NCI-H226 (cell line): ENCODE measurements around the gene C15orf39.

Source experiments
- DNase-seq: peaks from one replicate; pipeline ENCODE4 v3.0.0-alpha.2; 2015

The C15orf39 gene

DNA sequence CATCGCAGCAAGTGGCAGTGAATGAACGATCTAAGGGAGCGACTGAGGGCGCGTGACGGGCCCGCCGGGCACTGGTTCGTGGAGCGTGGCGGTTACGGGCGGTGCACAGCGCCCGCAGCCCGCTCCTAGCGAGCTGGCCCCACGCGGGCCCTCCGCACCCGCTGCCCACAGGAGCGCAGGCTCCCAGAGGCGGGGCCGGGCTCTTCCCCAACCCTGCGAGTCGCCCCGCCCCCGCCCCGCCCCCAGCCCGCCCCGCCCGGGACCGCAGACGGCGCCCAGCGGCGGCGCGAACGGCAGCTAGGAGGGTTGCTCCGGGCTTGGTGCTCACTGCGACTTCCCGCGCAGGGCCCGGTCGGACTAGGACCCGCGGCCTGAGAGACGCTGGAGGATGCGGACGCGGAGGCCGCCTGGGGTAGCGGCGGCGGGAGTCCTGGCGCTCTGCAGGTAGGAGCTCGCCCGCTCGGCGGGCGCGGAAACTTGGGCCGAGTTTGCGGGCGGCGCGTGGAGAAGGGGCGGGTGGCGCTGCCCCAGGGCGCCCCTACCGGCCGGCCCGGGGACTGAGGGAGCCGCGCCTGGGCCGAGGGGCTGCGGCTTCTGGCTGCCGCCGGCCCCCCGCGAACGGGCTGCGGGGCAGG, at the start of gene C15orf39:
Gene C15orf39, plus strand, starts transcription at position 267 of the 635 bp plus-strand sequence. CDS start 4,167 bp downstream, outside the sequence.
- DNase-seq = peak; percentile 58

DNA sequence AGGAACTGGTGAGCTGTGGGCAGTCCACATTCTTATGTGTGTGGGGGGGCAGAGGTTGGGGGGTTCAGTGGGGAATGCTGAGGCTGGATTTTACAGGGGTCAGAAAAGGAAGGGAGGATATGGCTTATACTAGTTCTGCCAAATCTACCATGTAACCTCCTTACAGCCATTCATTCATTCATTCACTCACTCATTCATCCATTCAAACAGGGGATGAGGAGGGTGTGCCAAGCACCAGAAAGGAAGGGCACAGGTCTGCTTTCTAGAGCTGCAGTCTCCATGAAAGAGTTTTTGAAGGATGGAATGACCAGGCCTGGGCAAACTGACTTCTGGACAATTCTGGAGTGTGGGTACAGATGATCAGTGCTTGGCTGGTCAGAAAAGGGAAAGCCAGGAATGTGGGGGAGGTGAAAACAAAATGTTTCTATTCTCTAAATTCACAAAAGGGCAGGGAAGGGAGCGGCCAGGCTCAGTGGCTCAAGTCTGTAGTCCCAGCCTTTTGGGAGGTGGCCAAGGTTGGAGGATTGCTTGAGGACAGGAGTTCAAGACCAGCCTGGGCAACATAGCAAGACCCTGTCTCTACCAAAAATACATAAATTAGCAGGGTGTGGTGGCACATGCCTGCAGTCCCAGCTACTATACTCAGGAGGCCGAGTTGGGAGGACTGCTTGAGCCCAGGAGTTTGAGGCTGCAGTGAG, 49.2 kb upstream of the C15orf39 start:
- no peak for DNase-seq

DNA sequence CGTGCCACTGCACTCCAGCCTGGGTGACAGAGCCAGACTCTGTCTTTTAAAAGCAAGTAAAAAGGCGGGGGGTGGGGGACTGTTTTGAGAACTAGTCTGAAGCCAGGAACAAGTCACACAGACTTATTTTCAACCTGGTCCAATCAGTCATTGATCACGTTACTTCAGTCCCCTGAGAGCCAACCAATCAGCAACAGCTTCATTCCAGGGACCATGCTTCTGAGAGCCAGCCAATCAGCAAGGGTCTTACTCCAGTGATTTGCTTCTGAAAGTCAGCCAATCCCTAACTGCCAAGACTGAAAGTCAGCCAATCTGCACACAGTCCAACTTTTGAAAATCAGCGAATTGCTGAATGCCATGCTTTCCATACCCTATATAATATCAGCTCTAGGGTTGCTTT, 48.6 kb upstream of the C15orf39 start:
- peak; percentile 21 for DNase-seq

DNA sequence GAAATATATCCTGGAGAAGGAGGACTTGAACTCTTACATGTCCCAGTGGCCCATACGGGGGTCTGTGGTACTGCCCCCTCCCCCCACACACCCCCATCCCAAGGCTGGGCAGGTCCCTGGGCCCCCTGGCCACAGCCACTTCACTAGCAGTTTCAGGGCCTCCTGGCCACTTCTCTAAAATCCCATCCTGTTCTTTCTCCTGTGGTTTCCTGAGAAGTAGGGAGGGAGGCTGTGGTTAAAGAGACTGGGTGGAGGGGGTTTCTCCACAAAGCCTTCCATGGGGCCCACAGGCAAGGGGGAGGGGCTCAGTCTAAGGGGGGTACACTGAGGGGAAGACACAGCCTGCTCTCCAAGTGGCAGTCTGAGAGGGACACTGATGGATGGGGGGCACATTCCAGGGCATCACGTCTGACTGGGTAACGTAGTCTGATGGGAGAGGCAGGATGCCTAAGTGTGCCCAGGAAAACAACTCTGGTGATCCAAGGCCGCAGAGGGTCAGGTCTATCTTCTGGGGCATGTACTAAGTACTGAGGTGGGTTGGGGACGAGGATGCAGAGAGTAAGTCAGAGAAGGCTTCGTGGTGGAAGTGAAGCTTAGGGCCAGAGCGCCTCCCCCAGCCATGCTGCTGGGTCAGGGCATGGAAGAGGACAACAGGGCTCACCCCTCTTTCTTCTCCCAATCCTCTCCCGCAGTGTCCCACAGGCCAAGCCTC, 48.0 kb upstream of the C15orf39 start:
- DNase-seq = no peak

DNA sequence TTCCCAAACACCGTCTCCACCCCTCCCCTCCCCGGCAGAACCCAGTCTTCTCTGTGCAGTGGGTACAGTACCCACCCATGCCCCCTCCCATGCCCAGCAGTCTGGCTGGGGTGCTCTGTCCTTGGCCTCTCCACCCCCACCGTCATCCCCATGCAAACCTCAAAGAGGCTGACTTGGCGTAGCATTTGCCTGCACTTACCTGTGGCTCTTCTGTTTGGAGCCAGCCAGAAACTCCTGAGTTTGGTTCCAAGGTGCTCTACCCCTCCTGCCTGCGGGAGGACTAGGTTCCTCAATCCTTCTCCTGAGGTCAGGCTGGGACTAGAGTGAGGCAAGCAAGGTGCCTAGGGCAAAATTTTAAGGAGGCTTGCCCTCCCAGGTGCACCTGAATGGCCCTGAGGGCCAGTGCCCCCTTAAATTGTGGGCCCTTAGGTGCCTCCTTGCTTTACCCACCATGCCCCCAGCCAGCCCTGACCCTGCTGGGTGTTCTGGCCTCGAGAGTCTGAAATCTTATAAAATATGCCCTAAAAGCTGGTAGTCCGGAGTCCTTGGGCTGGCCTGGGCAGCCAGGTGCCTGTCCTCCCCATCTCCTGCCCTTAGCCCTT, 47.1 kb upstream of the C15orf39 start:
- DNase-seq = no peak

DNA sequence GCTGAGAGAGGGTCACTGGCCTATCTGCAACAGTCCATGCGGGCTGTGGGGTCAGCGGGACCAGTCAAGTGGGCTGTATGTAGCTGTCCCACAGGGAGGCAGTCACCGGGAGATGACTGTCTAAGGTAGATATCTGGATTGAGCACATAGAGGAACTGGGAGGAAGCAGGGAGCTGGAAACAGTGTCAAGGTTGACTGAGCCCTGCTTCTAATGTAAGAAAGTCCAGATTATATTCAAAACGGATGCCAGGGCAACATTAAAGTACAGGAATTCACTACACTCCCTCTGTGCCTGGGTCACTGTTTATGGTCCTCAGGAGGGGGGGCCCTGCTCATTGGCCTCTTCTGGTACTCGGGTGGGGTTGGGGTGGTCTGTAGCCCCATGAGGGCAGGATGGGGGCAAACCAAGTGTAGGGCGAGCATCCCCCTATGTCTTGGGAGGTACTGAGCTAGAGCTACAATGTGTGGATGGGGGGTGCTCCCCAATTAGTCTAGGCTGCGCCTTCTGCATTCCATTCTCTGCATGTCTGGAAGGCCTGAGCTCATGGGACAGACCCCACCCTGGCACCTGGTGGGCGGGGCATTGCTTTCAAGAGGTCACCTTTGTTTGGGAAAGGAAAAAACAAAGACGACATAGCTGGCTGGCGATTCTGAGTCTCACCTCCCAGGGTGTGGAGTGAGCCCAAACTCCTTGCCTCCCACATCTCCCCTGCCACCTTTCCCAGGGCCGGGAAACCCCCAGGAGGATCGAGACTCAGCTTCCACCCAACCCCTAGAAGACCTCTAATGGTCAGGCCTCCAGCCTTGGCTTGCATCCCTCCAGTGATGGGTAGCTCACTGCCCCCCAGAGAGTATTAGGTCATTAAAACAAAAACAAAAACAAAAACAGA, 45.1 kb upstream of the C15orf39 start:
- no peak for DNase-seq

DNA sequence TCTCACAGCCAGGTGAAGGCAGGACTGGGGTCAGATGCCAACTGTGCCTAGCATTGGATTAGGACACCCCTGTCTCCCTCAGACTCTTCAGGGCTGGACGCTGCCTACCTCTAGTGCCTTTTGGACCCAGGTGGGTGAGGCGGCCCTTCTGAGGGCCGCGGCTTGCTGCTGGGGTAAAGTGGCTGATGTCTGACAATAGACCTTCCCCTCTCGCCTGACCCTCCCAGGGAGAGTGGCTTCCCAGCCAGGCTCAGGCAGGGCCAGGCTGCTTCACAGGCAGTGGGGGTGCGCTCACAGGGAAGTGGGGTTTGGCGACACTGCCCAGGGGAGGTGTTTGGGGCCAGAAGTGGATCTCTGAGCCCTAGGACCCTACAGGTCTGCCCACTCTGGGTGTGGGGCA, 43.3 kb upstream of the C15orf39 start:
- no peak for DNase-seq

DNA sequence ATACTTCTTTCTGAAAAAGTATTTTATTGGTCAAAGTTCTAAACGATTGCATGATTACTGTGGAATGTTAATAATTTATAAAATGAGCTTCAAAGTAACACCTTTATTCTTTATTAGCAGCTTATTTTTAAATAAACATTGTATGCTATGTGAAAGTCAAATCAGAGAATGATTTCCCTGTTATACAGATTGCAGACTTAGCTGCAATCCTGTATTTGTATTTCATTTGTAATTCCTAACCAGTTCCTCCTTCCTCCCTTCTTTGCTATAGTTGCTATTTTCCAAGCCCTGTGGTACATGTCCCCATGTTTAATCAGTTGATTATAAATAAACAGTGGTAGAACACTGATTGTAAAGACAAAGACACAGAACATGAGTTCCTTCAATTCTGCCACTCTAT, 42.4 kb upstream of the C15orf39 start:
- no peak for DNase-seq

DNA sequence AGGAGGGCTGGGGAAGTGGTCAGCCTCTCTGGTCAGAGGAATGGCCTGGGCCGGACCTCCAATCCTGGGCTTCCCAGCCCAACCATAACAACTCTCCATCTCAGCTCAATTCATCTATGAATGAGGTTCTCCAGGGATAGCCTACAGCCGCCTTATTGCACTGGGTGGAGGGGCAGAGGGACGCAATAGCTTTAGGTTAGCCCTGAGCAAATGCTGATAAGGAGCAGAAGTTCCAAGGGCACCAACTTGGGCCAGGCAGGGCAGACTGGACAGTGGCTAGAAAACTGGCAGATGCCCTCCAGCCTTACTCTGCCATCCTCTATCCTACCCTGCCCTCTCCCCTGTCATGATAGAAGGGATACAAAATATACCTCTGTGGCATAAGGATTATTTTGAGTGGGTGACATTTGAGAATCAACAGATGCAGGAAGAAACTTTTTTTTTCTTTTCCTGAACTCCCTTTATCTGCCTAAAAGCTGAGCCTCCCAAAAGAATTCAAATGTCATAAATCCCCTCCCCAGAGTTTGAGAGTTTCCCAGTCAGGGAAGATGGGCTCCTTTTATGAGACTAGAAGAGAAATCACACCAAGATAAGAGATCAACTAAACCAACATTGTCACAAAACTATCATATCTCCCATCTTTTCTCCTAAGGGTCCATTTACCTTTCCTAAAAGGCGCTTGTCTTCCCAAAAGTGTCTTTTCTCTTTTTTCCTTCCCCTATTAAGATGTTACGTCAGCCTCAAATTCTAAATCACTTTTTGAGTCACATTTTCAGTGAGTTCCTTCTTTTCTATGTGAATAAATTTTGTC, 40.4 kb upstream of the C15orf39 start:
- no peak for DNase-seq

DNA sequence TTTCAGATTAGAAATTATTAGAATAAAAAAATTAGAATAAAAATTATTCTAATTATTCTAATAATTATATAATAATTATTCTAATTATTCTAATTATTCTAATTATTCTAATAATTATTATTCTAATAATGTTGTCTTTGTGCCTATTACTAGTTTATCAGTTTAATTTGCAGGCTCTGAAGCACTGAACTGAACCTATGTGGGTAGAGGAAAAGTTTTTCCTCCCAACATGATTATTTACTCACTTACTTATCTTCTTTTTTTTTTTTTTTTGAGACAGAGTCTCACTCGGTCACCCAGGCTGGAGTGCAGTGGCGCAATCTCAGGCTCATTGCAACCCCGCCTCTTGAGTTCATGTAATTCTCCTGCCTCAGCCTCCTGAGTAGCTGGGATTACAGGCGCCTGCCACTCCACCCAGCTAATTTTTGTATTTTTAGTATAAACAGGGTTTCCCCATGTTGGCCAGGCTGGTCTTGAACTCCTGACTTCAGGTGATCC, 39.7 kb upstream of the C15orf39 start:
- peak; percentile 35 for DNase-seq

DNA sequence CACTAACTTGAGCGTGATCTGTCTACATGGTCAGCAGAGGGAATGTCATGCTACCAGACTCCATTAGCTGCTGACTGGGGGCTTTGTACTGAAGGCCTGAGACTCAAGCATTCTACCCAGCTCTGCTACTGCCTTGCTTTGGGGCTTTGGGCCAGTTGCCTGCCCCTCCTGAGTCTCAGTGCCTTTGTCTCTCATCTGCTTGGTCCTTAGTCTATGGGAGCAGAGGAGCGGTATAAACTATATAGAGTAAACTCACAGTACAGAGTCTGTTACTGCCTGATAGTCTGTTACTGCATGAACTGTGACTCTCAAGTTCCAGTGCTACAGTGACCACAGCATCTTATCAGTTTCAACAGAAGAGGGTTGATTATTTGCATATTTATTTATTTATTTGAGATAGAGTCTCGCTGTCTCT, 38.5 kb upstream of the C15orf39 start:
- no peak for DNase-seq

DNA sequence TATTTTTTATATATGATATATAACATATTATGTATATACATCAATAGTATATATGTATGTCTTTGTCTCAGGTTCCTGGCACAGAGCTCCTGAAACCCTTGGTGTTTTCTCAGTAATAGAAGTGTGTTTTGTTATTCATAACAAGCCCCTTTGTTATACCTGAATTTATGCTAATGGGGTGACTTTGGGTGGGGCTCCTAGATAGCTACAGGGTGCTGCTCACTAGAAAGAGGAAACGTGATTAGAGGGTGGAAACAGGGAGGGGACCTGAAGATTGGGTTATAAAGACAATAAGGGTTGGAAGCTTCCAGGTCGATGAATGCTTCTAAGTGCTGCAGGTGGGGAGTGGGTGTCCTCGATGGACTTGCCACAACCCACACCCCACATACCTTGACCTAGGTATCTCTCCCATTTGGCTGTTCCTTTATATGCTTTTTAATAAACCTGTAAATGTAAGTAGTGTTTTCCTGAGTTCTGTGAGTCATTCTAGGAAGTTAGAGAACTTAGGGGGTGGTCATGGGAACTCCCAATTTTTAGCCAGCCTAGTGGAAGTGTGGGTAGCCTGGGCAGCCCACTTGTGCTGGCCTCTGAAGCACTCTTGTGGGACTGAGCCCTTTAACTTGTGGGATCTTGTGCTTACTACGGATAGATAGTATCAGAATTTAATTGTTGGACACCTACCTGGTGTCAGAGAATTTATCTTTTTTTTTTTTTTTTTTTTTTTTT, 36.9 kb upstream of the C15orf39 start:
- DNase-seq = no peak

DNA sequence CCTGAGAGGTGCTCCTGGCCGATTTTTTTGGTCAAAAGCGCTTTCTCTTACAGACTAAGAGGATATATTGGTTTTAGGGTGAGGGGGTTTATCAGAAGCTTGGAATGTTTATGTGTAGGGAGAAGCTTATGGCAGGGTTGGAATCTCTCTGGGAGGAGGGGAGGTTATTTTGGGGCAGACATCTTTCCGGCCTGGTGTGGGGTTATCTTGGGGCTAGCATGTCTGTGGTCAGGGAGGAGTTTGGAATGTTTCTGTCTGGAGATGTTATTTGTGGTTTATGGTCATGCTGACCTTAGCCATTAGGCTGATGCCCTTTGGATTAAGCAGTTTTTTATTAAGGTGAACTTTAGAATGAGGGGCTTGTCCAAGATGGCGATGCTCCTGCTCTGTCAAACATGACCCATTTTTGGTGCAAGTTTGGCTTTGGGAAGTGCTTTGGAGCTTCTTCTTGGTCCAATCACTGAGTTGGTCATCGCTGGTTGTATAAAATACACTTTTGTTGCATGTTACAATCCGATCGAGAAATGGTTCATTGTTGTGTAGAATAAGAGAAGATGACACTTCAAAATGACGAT, 35.1 kb upstream of the C15orf39 start:
- peak; percentile 55 for DNase-seq

DNA sequence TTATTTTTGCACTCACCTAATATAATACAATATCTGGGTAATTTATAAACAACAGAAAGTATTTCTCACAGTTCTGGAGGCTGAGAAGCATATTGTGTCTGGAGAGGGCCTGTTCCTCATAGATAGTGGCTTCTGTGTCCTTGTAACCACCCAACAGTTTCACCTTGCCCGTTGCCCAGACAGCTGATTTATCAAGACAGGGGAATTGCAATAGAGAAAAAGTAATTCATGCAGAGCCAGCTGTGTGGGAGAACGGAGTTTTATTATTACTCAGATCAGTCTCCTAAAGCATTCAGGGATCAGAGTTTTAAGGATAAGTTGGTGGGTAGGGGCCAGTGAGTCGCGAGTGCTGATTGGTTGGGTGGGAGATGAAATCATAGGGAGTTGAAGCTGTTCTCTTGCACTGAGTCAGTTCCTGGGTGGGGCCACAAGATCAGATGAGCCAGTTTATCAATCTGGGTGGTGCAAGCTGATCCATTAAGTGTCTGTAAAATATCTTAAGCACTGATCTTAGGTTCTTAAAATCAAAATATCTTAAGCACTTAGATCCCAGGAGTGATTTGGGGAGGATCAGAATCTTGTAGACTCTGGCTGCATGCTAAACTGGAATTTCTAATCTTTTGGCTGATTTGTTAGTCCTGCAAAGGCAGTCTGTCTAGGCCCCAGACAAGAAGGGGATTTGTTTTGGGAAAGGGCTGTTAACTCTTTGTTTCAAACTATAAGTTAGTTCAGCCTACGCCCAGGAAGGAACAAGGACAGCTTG, 33.9 kb upstream of the C15orf39 start:
- peak; percentile 91 for DNase-seq

DNA sequence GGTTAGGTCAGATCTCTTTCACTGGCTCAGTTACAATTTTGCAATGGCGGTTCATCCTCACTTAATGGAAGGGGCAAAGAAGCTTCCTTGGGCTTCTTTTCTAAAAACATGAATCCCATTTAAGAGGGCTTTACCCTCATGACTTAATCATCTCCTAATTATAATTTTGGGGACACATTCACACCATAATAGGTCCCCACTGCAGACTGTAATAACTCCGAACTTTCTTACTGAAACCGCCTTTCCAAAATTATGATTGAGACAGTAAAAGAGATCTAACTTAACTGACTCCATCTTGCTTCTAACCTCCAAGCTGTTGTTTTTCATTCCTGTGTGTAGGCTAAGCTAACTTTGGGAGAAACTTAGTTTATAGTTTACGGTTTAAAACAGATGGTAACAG, 33.3 kb upstream of the C15orf39 start:
- no peak for DNase-seq

DNA sequence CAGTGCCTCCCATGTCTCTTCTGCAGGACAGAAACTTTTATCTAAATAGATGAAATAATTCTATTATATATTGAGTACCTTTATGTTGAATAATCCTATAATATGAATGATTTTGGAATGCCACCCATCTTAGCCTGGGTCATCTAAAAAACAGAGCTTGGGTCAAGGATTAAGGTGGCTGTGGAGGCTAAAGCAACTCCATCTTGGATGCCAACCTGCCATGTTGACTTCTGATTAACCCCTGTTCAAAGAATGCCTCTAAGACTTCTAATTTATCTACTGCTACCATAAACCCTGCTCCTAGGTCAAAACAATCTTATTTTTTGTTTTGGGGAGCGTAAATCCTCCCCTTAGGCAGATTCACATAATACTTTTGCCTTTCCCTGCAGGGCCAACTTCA, 31.5 kb upstream of the C15orf39 start:
- DNase-seq = no peak

DNA sequence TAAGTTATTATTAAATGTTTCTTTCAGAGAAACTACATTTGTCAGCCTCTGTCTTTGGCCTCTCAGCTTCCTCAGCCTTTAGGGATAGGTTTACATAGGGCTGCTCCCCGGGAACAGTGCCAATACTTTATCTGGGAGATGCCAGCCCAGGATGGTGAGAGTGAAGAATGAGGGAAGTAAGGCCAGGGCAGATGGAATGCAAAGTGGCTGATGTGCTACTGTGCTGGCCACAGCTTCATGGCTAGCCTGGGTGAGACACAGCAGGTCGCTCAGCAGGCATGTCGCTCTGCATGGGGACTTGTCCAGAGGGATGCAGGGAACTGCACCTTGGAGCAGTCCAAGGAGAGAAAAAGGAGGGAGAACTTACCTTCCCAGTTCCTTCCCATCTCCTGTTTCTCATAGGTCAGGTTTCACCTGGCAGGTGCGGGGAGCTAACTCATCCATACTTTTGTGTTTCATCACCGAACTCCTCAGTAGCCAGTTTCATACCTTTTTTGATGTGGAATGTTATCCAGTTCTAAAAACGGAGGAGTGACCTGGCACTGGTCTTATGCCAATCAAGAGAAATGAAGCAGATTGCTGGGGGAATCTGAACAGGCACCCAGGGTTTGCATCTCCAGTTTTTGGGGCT, 30.9 kb upstream of the C15orf39 start:
- DNase-seq = peak; percentile 91

DNA sequence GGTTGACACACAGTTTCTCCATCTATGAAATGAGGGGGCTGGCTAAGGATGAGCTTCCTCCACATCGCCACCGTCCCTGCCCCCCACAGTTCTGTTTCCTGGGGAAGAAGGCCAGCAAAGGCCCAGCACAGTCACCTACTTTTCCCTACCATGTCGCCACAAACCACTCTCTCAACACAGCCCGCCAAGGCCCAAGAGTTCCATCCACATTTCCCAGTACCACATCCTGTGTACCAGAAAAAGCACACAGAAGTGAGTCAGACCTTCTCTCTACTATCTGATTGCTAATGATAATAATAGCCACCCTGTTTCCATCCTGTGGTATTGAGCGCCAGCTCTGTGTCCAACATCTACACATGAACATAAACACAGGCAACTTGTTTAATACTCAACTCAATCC, 30.3 kb upstream of the C15orf39 start:
- DNase-seq = peak; percentile 75

DNA sequence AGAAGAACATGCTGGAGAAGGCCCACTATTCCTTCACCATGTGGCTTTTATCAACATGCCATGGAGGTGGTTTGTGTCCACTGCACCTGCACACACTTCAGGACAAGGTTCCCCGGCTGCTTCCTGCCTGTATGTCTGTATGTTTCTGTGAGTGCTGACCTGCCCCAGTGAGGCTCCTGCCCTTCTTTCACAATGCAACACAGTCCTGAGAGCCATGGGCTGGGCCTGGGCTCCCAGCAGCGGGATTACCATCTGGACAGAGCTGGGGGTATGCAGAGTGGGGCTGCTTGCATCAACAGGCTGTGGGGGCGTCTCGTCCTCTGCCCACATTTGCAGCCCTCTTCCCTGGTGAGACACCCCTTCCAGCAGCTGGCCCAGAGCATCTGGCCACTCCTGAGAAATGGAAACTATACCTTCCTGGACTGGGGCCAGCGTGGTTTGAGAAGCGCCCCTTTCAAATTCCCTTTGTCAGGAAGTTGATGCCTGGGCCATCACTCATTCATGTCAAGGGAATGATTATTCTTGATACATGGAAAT, 29.3 kb upstream of the C15orf39 start:
- DNase-seq = peak; percentile 53
